ENCODE data around the gene RABGGTA.

The RABGGTA gene

GRCh38 chr14:24259282-24260025, 11.9 kb downstream of the RABGGTA start:
- Histone ChIP-seq H3K27ac (no peak overlapping the region), H4K20me1 (ENCODE audit: insufficient read depth) (no peaks in the 10 kb centered on the region), H3K4me2 (no peak overlapping the region), H3K4me1 (ENCODE audit: low read depth, poor library complexity, severe bottlenecking) (no peaks in the 10 kb centered on the region), H2AFZ (ENCODE audit: low read depth) (no peak overlapping the region), H3K79me2 (ENCODE audit: insufficient read depth, low read depth) (no peaks in the 10 kb centered on the region), H3K4me3 (IDR thresholded peaks at IDR 0.05; ENCODE audit: insufficient read depth, low read depth, low read length) (no peak overlapping the region), H3K9ac (no peak overlapping the region), H3K36me3 (ENCODE audit: insufficient read depth) (no peaks in the 10 kb centered on the region), H3K27me3 (ENCODE audit: insufficient read depth, low read depth) (no peaks in the 10 kb centered on the region)
- TF ChIP-seq CTCF (conservative IDR thresholded peaks at IDR 0.05; ENCODE audit: low read depth, low read length), result no peak

GRCh38 chr14:24258548-24259265, 12.7 kb downstream of the RABGGTA start:
- H3K4me3 ChIP-seq (IDR thresholded peaks at IDR 0.05; ENCODE audit: insufficient read depth, low read depth, low read length), result no peak overlapping the region
- H4K20me1 ChIP-seq (ENCODE audit: insufficient read depth), result no peaks in the 10 kb centered on the region
- no peaks in the 10 kb centered on the region for H3K79me2 ChIP-seq (ENCODE audit: insufficient read depth, low read depth)
- no peak overlapping the region for H3K9ac ChIP-seq
- H3K27me3 ChIP-seq (ENCODE audit: insufficient read depth, low read depth), result no peaks in the 10 kb centered on the region
- no peaks in the 10 kb centered on the region for H3K36me3 ChIP-seq (ENCODE audit: insufficient read depth)
- TF ChIP-seq CTCF (conservative IDR thresholded peaks at IDR 0.05; ENCODE audit: low read depth, low read length), result no peak
- no peak overlapping the region for H3K27ac ChIP-seq
- H3K4me1 ChIP-seq (ENCODE audit: low read depth, poor library complexity, severe bottlenecking), result no peaks in the 10 kb centered on the region
- H3K4me2 ChIP-seq, result no peak overlapping the region
- no peak overlapping the region for H2AFZ ChIP-seq (ENCODE audit: low read depth)

- Histone ChIP-seq H3K79me2 (ENCODE audit: insufficient read depth, low read depth) (no peaks in the 10 kb centered on the region), H3K27me3 (ENCODE audit: insufficient read depth, low read depth) (no peaks in the 10 kb centered on the region), H3K4me3 (IDR thresholded peaks at IDR 0.05; ENCODE audit: insufficient read depth, low read depth, low read length) (no peak overlapping the region), H2AFZ (ENCODE audit: low read depth) (no peak overlapping the region), H3K4me2 (no peak overlapping the region), H3K9ac (no peak overlapping the region), H3K4me1 (ENCODE audit: low read depth, poor library complexity, severe bottlenecking) (no peaks in the 10 kb centered on the region), H3K27ac (no peak overlapping the region), H3K36me3 (ENCODE audit: insufficient read depth) (no peaks in the 10 kb centered on the region), H4K20me1 (ENCODE audit: insufficient read depth) (no peaks in the 10 kb centered on the region)
- TF ChIP-seq CTCF (conservative IDR thresholded peaks at IDR 0.05; ENCODE audit: low read depth, low read length), result no peak
Observed at GRCh38 chr14:24258119-24258518, 13.3 kb downstream of the RABGGTA start.

GRCh38 chr14:24256960-24257359, 14.4 kb downstream of the RABGGTA start:
- no peak overlapping the region for H2AFZ ChIP-seq (ENCODE audit: low read depth)

More at GRCh38 chr14:24256960-24257359, 14.4 kb downstream of the RABGGTA start:
- Histone ChIP-seq H3K27ac (no peak overlapping the region), H3K4me3 (IDR thresholded peaks at IDR 0.05; ENCODE audit: insufficient read depth, low read depth, low read length) (no peak overlapping the region), H4K20me1 (ENCODE audit: insufficient read depth) (no peaks in the 10 kb centered on the region), H3K79me2 (ENCODE audit: insufficient read depth, low read depth) (no peaks in the 10 kb centered on the region), H3K36me3 (ENCODE audit: insufficient read depth) (no peaks in the 10 kb centered on the region), H3K4me1 (ENCODE audit: low read depth, poor library complexity, severe bottlenecking) (no peaks in the 10 kb centered on the region), H3K9ac (no peak overlapping the region), H3K27me3 (ENCODE audit: insufficient read depth, low read depth) (no peaks in the 10 kb centered on the region), H3K4me2 (no peak overlapping the region)
- TF ChIP-seq CTCF (conservative IDR thresholded peaks at IDR 0.05; ENCODE audit: low read depth, low read length), result no peak

Measured in KMS-11 (cell line).